GM18507 (cell line): ENCODE measurements around the gene GDF15.

Experiments
- DNase-seq: peaks from one replicate; pipeline ENCODE4 v3.0.0; 2011; ENCODE audit warnings: low read depth; ENCODE audit not compliant: insufficient read length; ENCODE audit errors: extremely low spot score
- FAIRE-seq: peaks from 2 replicates; lab custom pipeline; 2011; peaks lifted over from hg19 to GRCh38; lab: Jason Lieb, UNC

The GDF15 gene

GRCh38 chr19:18414504-18415177 lies 28.7 kb downstream of the GDF15 start:
- FAIRE-seq (peak; percentile 85), DNase-seq (no peak)

- no peak for FAIRE-seq
Measured at GRCh38 chr19:18415178-18415867, 29.4 kb downstream of the GDF15 start.

DNA sequence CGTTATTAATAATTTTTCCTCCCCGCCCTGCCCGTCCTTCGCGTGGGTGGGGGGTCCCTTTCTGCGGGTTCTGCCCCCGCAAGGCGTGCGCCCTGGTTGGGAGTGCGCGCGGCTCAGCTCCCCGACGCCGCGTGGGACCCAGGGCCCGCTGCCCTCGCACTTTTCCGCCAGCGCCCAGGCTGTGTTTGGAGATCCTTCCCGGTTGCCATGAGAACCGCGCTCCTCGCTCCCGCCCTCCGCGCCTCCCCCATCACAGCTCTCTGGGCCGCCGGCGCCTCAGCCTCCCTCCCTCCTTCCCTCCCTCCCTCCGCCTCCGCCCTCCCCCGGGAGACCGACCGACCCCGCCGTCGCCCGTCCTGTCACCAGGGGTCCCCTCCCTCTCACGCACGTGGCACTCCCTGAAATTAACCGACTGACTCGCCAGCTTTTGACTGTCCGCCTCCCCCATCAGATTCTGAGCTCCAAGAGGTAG lies 30.9 kb downstream of the GDF15 start:
- FAIRE-seq, result peak; percentile 86
- DNase-seq, result no peak

More at GRCh38 chr19:18415178-18415867, 29.4 kb downstream of the GDF15 start:
- no peak for DNase-seq

DNA sequence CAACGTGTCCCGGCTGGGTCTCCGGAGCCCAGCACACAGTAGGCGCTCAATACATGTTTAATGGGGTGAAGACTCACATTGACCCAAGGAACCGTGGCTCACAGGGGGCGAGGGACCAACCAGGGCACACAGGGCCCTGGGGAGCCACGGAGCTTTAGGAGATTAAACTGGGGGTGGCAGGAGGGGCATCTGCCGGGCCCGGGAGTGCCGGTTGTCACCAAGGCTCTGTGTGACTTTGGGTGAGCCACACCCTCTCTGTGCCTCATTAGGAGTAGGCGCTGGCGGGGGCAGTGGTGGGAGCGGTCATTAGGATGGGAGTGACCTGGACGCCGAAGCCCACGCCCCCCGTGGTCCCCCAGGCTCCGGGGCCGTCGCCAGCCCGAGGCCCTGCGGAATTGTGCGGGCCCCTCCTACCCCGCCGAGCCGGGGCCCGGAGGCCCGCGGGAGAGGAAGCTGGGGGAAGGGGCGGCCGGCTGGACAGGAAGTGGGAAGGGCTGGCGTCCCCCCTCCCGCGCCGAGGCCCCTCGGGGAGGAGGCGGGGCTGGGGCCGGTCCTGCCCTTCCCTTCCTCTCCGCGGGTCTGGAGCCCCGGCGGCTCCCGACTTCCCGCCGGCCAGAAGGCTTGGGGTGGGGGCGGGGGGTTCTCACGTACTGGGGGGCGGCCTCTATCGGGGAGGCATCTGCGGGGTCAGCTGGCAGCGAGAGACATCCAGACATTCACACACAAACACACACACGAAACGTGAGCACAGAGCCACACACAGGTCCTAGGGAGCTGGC lies 31.5 kb downstream of the GDF15 start:
- peak; percentile 29 for FAIRE-seq
- DNase-seq, result no peak

GRCh38 chr19:18418029-18418482 lies 32.1 kb downstream of the GDF15 start:
- FAIRE-seq (no peak), DNase-seq (no peak)

DNA sequence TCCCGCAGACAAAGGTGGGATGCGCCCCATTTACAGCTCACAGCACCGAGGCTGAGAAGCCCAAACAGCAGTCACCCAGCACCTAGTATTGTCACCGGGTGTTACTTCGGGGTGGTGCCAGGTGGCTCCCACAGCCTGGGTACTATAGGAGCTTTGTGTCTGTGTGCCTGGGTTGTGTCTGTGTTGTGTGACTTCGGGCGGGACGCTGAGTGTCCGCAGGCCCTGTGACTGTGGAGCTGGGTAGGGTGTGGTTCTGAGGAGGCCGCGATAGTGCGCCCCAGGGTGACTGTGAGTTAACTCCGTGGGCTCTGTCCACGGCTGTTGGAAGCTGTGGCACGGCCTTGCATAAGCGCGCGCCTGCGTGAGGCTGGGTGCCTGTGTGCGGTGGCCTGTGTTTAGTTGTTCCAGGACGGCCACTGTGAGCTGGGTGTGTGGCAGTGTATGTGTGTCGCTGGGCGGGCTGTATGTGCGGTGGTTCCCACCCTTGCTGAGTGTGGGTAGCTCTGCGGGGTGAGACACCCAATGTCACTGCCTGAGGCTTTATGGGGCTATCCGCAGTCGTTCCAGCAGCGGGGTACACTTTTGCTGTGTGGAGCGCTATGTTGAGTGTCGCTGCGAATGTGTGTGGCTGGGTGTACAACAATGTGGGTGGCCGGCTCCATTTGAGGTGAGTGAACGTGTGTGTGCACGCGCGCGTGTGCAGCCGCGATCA lies 32.7 kb downstream of the GDF15 start:
- FAIRE-seq (no peak), DNase-seq (no peak)

GRCh38 chr19:18419195-18419698 lies 33.3 kb downstream of the GDF15 start, which contains the start of gene SSBP4:
Gene SSBP4 (plus strand): TSS chr19:18419398. CDS start chr19:18419649, 251 bp downstream.
- peak; percentile 78 for DNase-seq
- FAIRE-seq, result peak; percentile 56

- DNase-seq, result no peak
- peak; percentile 41 for FAIRE-seq
Measured at GRCh38 chr19:18419699-18420460, 33.9 kb downstream of the GDF15 start.

- DNase-seq, result no peak
- no peak for FAIRE-seq
Measured at GRCh38 chr19:18420930-18421329, 35.0 kb downstream of the GDF15 start.

DNA sequence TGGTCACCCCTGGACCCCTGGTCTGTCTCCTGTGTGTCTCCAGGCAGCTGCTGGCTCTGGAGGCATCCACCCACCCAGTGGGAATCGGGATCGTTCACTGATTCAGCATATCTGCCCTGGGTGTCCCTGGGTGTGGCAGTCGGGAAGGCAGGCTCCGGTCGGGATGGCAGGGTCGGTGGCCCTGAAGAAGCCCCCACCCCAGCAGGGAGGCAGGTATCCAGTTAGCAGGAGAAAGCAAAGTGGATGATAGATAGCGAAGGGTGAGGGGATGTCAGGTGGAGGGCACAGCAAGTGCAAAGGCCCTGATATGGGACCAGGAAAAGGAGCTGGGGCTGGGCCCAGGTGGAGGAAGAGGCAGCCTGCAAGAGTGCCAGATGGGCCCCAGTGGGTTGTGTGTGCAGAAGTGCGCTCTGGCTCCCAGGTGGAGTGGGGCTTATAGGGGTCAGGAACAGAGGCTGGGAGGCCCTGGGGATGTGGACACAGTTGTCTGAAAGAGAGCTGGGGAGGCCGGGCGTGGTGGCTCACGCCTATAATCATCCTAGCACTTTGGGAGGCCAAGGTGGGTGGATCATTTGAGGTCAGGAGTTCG lies 35.5 kb downstream of the GDF15 start:
- DNase-seq, result no peak
- FAIRE-seq, result no peak

- FAIRE-seq, result peak; percentile 65
Measured at GRCh38 chr19:18422530-18423191, 36.7 kb downstream of the GDF15 start.

GRCh38 chr19:18423258-18424020 lies 37.5 kb downstream of the GDF15 start:
- FAIRE-seq (no peak), DNase-seq (no peak)

More at GRCh38 chr19:18422530-18423191, 36.7 kb downstream of the GDF15 start:
- no peak for DNase-seq

GRCh38 chr19:18424122-18424889 lies 38.3 kb downstream of the GDF15 start:
- FAIRE-seq, result no peak
- DNase-seq, result no peak

DNA sequence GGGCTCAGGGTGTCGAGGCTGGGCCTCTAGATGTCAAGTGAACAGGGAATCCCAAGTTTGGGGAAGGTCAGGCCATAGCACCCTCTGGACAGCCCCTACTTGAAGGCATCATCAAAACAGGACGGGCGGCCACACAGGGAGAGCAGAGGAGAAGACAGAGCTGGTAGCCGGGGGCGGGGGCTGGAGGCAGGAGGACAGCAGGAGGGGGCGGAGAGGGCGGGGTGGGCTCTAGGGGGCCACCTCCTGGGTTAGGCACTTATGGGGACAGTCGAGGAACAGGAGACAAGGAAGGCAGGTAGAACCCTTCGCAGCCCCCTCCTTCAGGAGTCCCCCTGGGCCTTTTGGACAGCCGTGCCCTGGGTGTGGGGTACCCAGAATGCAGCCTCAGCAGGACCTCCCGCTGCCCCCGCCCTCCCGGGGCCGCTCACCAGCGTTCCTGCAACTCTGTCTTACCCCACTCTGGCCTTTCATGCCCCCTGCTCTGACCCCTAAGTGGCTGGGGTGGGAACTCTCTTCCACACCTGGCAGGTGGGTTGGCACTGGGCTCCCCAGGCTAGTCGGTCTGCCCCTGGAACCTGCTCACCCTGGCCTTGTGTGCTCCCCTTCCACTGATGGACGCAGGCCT lies 39.0 kb downstream of the GDF15 start:
- DNase-seq (no peak), FAIRE-seq (no peak)

- no peak for FAIRE-seq
- no peak for DNase-seq
Measured at GRCh38 chr19:18425515-18426415, 39.8 kb downstream of the GDF15 start.
